ENCODE measurements around the gene ITGAE. TPM values are rescaled to one million over a fixed set of nuclear protein-coding genes. Genes with fewer than 3 reads are reported as not detected.
"Not testable (repeated sequence)": the region's sequence is repeated elsewhere in the genome, so short reads cannot be mapped to it uniquely, and the experiment has no call there.

Gene ITGAE
- polyA plus RNA-seq, 3 donors from 2014 or later, result 68.2 to 81.9 (median 81.8) TPM

GRCh38 chr17:3796110-3796821, 4.7 kb downstream of the ITGAE start:
- Mint-ChIP-seq H3K4me1 (peaks cover 59 to 61% of the 10 kb centered on the region in 2 donors), H3K27me3 (ENCODE audit: low read depth in 3 of 3) (peaks cover 26 to 31% (median 29%) of the 10 kb centered on the region in 3 donors), H3K9me3 (peaks cover 0 to 2% (median 0%) of the 10 kb centered on the region in 6 donors), H3K27ac (peak overlapping the region; percentile 95 to 100 (median 98)), H3K4me3 (peak overlapping the region; percentile 68 to 90 (median 71)), H3K36me3 (no peaks in the 10 kb centered on the region)
- peak; percentile 97 to 98 (median 97) for DNase-seq

- peaks cover 0 to 2% (median 0%) of the 10 kb centered on the region in 6 donors for H3K9me3 Mint-ChIP-seq
- H3K4me1 Mint-ChIP-seq, result peaks cover 57% of the 10 kb centered on the region in 2 donors
- H3K27ac Mint-ChIP-seq, result peak overlapping the region; percentile 95 to 100 (median 98)
- no peak for DNase-seq
- no peaks in the 10 kb centered on the region for H3K36me3 Mint-ChIP-seq
- peaks cover 26 to 29% (median 28%) of the 10 kb centered on the region in 3 donors for H3K27me3 Mint-ChIP-seq (ENCODE audit: low read depth in 3 of 3)
- peak overlapping the region; percentile 68 to 90 (median 77) for H3K4me3 Mint-ChIP-seq
These were observed 5.4 kb downstream of the ITGAE start for GRCh38 chr17:3795390-3796102.

DNA sequence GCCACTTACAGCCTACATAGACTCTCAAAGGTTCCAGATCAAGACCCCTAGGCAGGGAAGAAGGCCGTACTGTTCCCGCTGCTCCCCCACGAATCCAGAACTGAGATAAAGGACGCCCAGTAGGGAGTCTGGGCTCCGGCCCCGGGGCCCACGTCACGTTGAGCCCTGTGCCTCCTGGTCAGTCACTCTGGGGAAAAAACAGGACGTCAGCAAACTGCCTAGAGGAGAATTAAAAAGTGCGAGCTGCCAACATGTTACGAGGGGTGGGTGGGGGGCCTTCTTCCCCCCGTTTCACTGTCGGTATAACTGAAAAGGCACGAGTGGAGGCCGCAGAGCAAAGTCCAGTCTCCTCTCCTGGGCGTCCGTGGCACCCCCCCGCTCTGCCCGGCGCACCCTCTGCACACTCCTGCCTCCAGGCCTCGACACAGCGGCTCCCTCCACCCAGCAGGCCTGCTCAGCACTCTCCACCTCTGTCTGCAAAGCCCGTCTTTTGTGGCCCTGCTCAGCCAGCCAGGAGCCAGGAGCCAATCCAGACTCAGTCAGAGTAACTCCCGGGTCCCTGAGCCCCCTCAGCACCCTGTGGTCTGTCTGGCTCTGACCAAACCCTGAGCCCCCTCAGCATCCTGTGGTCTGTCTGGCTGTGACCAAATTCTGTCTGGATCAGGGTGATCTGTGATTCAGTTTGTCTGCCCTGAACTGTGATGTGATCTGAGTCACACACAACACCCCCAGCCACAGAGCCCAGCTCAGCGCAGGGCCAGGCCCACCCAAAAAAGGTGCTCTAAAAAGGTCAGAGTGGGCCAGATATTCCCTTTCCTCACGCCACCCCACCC, 6.2 kb downstream of the ITGAE start:
- Mint-ChIP-seq H3K27me3 (ENCODE audit: low read depth in 3 of 3) (peaks cover 26 to 33% (median 28%) of the 10 kb centered on the region in 3 donors), H3K4me3 (peak overlapping the region; percentile 68 to 90 (median 77)), H3K9me3 (peaks cover 0 to 2% (median 0%) of the 10 kb centered on the region in 6 donors), H3K27ac (peak overlapping the region; percentile 95 to 100 (median 98)), H3K36me3 (no peaks in the 10 kb centered on the region), H3K4me1 (peaks cover 60 to 62% of the 10 kb centered on the region in 2 donors)
- DNase-seq, result peak; percentile 89 to 93 (median 91)

GRCh38 chr17:3794152-3794551, 6.8 kb downstream of the ITGAE start:
- peak overlapping the region; percentile 7 to 100 (median 98) for H3K27ac Mint-ChIP-seq
- DNase-seq, result not testable (repeated sequence)

GRCh38 chr17:3793258-3793657, 7.7 kb downstream of the ITGAE start:
- Mint-ChIP-seq H3K4me1 (peaks cover 60 to 65% of the 10 kb centered on the region in 2 donors), H3K27ac (peak overlapping the region in 5 of 6 donors; percentile 28 to 98 (median 71)), H3K27me3 (ENCODE audit: low read depth in 3 of 3) (peaks cover 31 to 41% (median 36%) of the 10 kb centered on the region in 3 donors)
- not testable (repeated sequence) for DNase-seq, H3K9me3 Mint-ChIP-seq, H3K4me3 Mint-ChIP-seq, H3K36me3 Mint-ChIP-seq

More at GRCh38 chr17:3794152-3794551, 6.8 kb downstream of the ITGAE start:
- peaks cover 29 to 40% (median 31%) of the 10 kb centered on the region in 3 donors for H3K27me3 Mint-ChIP-seq (ENCODE audit: low read depth in 3 of 3)
- H3K9me3 Mint-ChIP-seq, H3K36me3 Mint-ChIP-seq, H3K4me3 Mint-ChIP-seq: not testable (repeated sequence)
- H3K4me1 Mint-ChIP-seq, result peaks cover 61 to 68% of the 10 kb centered on the region in 2 donors

- Mint-ChIP-seq H3K36me3 (no peaks in the 10 kb centered on the region), H3K27me3 (ENCODE audit: low read depth in 3 of 3) (peaks cover 35 to 41% (median 35%) of the 10 kb centered on the region in 3 donors), H3K4me1 (peaks cover 62 to 65% of the 10 kb centered on the region in 2 donors), H3K27ac (peak overlapping the region in 5 of 6 donors; percentile 12 to 97 (median 42)), H3K9me3 (peaks cover 0 to 2% (median 0%) of the 10 kb centered on the region in 6 donors), H3K4me3 (peak overlapping the region in 1 of 5 donors; percentile 1)
- DNase-seq, result no peak
These were observed 8.5 kb downstream of the ITGAE start for GRCh38 chr17:3792481-3792880.

- Mint-ChIP-seq H3K36me3 (no peaks in the 10 kb centered on the region), H3K4me3 (peak overlapping the region; percentile 38 to 65 (median 50)), H3K4me1 (peaks cover 38 to 51% of the 10 kb centered on the region in 2 donors), H3K9me3 (no peaks in the 10 kb centered on the region), H3K27me3 (ENCODE audit: low read depth in 3 of 3) (peaks cover 12 to 22% (median 16%) of the 10 kb centered on the region in 3 donors), H3K27ac (peak overlapping the region; percentile 79 to 91 (median 86))
- peak; percentile 78 to 83 (median 81) for DNase-seq
These were observed 12.8 kb downstream of the ITGAE start for GRCh38 chr17:3788200-3788599.

DNA sequence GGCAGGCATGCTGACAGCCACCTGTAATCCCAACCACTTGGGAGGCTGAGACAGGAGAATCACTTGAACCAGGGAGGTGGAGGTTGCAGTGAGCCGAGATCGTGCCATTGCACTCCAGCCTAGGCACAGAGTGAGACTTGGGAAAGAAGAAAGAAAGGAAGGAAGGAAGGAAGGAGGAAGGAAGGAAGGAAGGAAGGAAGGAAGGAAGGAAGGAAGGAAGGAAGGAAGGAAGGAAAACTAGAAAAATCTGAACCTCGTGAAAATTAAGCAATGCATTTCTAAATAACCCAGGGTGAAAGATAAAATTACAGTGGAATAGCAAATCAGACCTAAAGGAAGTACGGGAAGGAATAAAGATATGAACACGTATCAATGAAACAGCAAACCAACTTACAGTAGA, 15.7 kb downstream of the ITGAE start:
- H3K4me1 Mint-ChIP-seq, result peaks cover 28 to 41% of the 10 kb centered on the region in 2 donors

GRCh38 chr17:3782751-3783150, 18.2 kb downstream of the ITGAE start:
- H3K36me3 Mint-ChIP-seq, result no peaks in the 10 kb centered on the region
- H3K27ac Mint-ChIP-seq, result no peak overlapping the region
- H3K4me1 Mint-ChIP-seq, result peaks cover 5 to 19% of the 10 kb centered on the region in 2 donors
- DNase-seq, result no peak
- H3K27me3 Mint-ChIP-seq (ENCODE audit: low read depth in 3 of 3), result peaks cover 0 to 5% (median 3%) of the 10 kb centered on the region in 3 donors
- no peaks in the 10 kb centered on the region for H3K9me3 Mint-ChIP-seq
- H3K4me3 Mint-ChIP-seq, result no peak overlapping the region

More for the DNA sequence above, 15.7 kb downstream of the ITGAE start:
- Mint-ChIP-seq H3K27ac (peak overlapping the region in 2 of 6 donors; percentile 49 to 51), H3K27me3 (ENCODE audit: low read depth in 3 of 3) (peaks cover 9 to 21% (median 16%) of the 10 kb centered on the region in 3 donors)
- not testable (repeated sequence) for DNase-seq, H3K4me3 Mint-ChIP-seq, H3K9me3 Mint-ChIP-seq, H3K36me3 Mint-ChIP-seq

DNA sequence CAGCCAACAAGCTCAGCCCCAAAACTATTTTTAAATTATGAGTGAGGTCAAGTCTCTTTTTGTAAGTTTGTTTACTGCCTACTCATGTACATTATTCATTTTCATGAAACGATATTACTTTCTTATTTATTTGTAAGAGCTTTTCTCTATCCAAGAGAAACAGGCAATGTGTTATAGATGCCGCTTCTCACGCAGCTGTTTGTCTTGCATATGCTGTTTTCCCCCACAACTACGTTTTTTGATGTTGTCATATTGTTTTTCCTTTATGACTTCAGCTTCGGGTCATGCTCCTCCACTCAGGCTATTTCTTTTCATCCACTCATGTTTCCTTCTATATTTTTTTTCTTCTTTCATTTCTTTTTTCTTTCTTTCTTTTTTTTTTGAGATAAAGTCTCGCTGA, 20.0 kb downstream of the ITGAE start:
- DNase-seq, result no peak
- no peak overlapping the region for H3K4me3 Mint-ChIP-seq
- no peaks in the 10 kb centered on the region for H3K36me3 Mint-ChIP-seq
- H3K9me3 Mint-ChIP-seq, result no peaks in the 10 kb centered on the region
- peaks cover 0 to 10% of the 10 kb centered on the region in 2 donors for H3K4me1 Mint-ChIP-seq
- H3K27me3 Mint-ChIP-seq (ENCODE audit: low read depth in 3 of 3), result peaks cover 0 to 7% (median 0%) of the 10 kb centered on the region in 3 donors
- peak overlapping the region in 1 of 6 donors; percentile 40 for H3K27ac Mint-ChIP-seq

DNA sequence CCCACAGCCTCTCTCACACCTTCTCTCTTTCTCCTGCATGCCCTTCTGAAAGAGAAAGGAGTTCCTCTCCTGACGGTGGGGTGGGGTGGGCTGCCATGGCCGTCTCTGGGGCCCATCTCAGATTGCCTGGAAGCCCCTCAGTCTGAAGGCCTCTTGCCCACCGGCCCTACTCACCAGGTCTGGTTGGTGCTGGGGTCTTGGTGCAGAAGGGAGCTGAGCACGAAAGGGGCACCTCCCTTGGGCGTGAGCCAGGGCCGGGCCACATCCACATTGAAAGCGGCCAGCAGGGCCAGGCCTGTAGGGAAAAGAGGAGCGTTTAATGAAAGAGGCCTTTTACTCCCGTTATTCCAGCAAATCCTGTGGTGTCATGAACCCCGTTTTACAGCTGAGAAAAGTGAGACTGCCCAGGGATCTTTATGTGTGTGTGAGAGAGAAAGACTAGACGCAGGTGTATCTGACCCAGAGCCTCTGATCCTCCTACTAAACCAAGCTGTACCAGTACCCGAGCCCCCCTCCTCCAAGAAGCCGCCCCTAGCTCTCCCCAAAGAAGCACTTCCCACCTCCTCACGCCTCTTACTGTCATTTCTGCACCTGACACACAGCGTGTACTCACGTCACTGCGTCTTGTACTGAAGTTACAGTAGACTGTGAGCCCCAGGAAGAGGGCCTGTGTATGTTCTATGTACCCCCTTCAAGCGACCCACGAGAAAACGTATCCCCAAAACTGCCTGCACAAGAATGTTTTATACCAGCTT, 23.4 kb downstream of the ITGAE start:
- H3K27me3 Mint-ChIP-seq (ENCODE audit: low read depth in 3 of 3), result peaks cover 0 to 7% (median 2%) of the 10 kb centered on the region in 3 donors
- no peaks in the 10 kb centered on the region for H3K36me3 Mint-ChIP-seq
- H3K9me3 Mint-ChIP-seq, result no peaks in the 10 kb centered on the region
- no peak overlapping the region for H3K4me3 Mint-ChIP-seq
- peak overlapping the region in 2 of 6 donors; percentile 1 to 17 for H3K27ac Mint-ChIP-seq
- DNase-seq, result no peak
- peaks cover 4 to 5% of the 10 kb centered on the region in 2 donors for H3K4me1 Mint-ChIP-seq

DNA sequence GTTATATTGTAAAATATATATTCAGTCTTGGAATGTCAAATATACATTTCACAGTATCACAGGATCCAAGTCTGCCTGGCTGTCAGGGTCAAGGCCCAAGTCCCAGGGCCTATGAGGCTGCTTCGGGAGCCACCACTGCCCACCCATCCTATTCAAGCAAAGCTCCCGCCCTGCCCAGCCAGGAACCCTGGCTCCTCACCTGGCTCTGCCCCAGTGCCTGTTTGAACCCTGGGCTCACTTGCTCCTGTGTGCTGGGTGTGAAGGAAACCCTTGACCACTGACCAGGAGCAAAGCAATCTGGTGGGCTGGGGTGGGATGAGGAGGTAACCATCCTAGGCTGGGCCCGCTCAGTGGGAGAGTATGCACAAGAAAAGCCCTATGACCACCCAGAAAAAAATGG, 27.0 kb downstream of the ITGAE start:
- peak overlapping the region in 2 of 6 donors; percentile 15 to 70 for H3K27ac Mint-ChIP-seq
- no peak for DNase-seq
- H3K36me3 Mint-ChIP-seq, result peaks cover 0 to 4% (median 3%) of the 10 kb centered on the region in 3 donors
- peaks cover 5 to 18% (median 11%) of the 10 kb centered on the region in 3 donors for H3K27me3 Mint-ChIP-seq (ENCODE audit: low read depth in 3 of 3)
- H3K4me3 Mint-ChIP-seq, result no peak overlapping the region
- no peaks in the 10 kb centered on the region for H3K9me3 Mint-ChIP-seq
- peaks cover 38 to 39% of the 10 kb centered on the region in 2 donors for H3K4me1 Mint-ChIP-seq
